Neural progenitor cell (in vitro differentiated cells): ENCODE measurements around the gene ANO4.

Experiments used
- CTCF ChIP-seq: fragments of 200-600 bp; sonication (generic); IDR thresholded peaks from 2 replicates; pipeline ENCODE4 v1.5.1; 2017; ENCODE audit warnings: antibody characterized with exemption, mild to moderate bottlenecking
- EZH2phosphoT487 ChIP-seq: fragments of 200-600 bp; sonication (generic); IDR thresholded peaks from 2 replicates; pipeline ENCODE4 v1.6.1; 2017; ENCODE audit warnings: antibody characterized with exemption

GRCh38 chr12:100953677-100954076, 159.1 kb downstream of the ANO4 start:
- no peak for TF ChIP-seq CTCF
- no peak for TF ChIP-seq EZH2phosphoT487
